Prostate gland (tissue), 2 donors: ENCODE results near the gene HMOX2.

Source experiments
- POLR2A ChIP-seq: fragments of 450-650 bp; IDR thresholded peaks from one replicate; pipeline ENCODE4 v1.6.1; 2016; ENCODE audit warnings: antibody characterized with exemption, mild to moderate bottlenecking
- TF ChIP-seq, protein P1 (sequence below), 4 experiments: fragments of 200-600 bp in 2 of 4; fragments of 450-650 bp in 2 of 4; sonication (generic) in 2 of 4; IDR thresholded peaks; 1 replicate in 3 of 4; 2 replicates in 1 of 4; pipeline ENCODE4 v1.5.1; 2016 to 2019; ENCODE audit warnings: antibody characterized with exemption in 4 of 4, mild to moderate bottlenecking in 2 of 4, moderate library complexity in 2 of 4

DNA sequence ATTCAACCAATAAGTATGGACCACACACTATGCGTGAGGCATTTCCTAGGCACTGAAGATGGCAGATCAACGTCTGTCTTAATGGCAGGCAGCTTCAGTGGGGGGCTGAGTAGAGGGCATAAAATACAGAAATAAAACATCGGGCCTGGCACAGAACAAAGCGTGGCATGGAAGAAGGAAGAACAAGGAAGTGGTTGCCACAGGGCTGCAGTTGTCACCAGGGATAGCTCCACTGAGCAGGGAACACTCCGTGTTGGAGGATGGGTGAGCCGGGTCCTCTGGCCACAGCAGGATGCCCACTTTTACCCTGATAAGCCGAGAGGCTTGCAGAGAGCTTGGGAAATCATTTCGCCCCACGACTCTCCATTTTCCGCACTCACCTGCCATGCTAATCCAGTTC is 56.0 kb downstream of the HMOX2 start:
- TF ChIP-seq, protein P1, sequence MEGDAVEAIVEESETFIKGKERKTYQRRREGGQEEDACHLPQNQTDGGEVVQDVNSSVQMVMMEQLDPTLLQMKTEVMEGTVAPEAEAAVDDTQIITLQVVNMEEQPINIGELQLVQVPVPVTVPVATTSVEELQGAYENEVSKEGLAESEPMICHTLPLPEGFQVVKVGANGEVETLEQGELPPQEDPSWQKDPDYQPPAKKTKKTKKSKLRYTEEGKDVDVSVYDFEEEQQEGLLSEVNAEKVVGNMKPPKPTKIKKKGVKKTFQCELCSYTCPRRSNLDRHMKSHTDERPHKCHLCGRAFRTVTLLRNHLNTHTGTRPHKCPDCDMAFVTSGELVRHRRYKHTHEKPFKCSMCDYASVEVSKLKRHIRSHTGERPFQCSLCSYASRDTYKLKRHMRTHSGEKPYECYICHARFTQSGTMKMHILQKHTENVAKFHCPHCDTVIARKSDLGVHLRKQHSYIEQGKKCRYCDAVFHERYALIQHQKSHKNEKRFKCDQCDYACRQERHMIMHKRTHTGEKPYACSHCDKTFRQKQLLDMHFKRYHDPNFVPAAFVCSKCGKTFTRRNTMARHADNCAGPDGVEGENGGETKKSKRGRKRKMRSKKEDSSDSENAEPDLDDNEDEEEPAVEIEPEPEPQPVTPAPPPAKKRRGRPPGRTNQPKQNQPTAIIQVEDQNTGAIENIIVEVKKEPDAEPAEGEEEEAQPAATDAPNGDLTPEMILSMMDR (IDR thresholded peaks at IDR 0.05), result no peak
- no peak for TF ChIP-seq POLR2A
